ENCODE results near the gene STK35.

STK35 gene

GRCh38 chr20:2086980-2087377 is 14.6 kb upstream of the STK35 start:
- DNase-seq (ENCODE audit: low read depth) = no peak
- H3K4me3 ChIP-seq (ENCODE audit: control insufficient read depth, low read depth, low read length) = no peak overlapping the region
- TF ChIP-seq CTCF (IDR thresholded peaks at IDR 0.05; ENCODE audit: control insufficient read depth, insufficient read depth, low read depth, low read length, missing control alignments) = no peak

GRCh38 chr20:2088891-2089290 is 12.7 kb upstream of the STK35 start:
- TF ChIP-seq CTCF (IDR thresholded peaks at IDR 0.05; ENCODE audit: control insufficient read depth, insufficient read depth, low read depth, low read length, missing control alignments) = no peak
- H3K4me3 ChIP-seq (ENCODE audit: control insufficient read depth, low read depth, low read length) = no peak overlapping the region
- DNase-seq (ENCODE audit: low read depth) = no peak

GRCh38 chr20:2089447-2089846 is 12.2 kb upstream of the STK35 start:
- TF ChIP-seq CTCF (IDR thresholded peaks at IDR 0.05; ENCODE audit: control insufficient read depth, insufficient read depth, low read depth, low read length, missing control alignments) = no peak
- no peak for DNase-seq (ENCODE audit: low read depth)
- no peak overlapping the region for H3K4me3 ChIP-seq (ENCODE audit: control insufficient read depth, low read depth, low read length)

GRCh38 chr20:2093159-2093781 is 8.4 kb upstream of the STK35 start:
- TF ChIP-seq CTCF (IDR thresholded peaks at IDR 0.05; ENCODE audit: control insufficient read depth, insufficient read depth, low read depth, low read length, missing control alignments) = peak; percentile 55
- H3K4me3 ChIP-seq (ENCODE audit: control insufficient read depth, low read depth, low read length) = no peak overlapping the region
- no peak for DNase-seq (ENCODE audit: low read depth)

- H3K4me3 ChIP-seq (ENCODE audit: control insufficient read depth, low read depth, low read length) = no peak overlapping the region
- no peak for DNase-seq (ENCODE audit: low read depth)
- TF ChIP-seq CTCF (IDR thresholded peaks at IDR 0.05; ENCODE audit: control insufficient read depth, insufficient read depth, low read depth, low read length, missing control alignments) = no peak
Measured at GRCh38 chr20:2093883-2094282, 7.7 kb upstream of the STK35 start.

GRCh38 chr20:2101865-2102584 is 398 bp downstream of the STK35 start:
- DNase-seq (ENCODE audit: low read depth) = peak; percentile 78
- no peak for TF ChIP-seq CTCF (IDR thresholded peaks at IDR 0.05; ENCODE audit: control insufficient read depth, insufficient read depth, low read depth, low read length, missing control alignments)
- peak overlapping the region; percentile 67 for H3K4me3 ChIP-seq (ENCODE audit: control insufficient read depth, low read depth, low read length)

Measured in AG09309 (cell line).